Measurements from ENCODE around the gene CFB. TPM values are rescaled to one million over a fixed set of nuclear protein-coding genes. Genes with fewer than 3 reads are reported as not detected.

CFB gene
- total RNA-seq, 1 donor from 2014 or later: not detected

DNA sequence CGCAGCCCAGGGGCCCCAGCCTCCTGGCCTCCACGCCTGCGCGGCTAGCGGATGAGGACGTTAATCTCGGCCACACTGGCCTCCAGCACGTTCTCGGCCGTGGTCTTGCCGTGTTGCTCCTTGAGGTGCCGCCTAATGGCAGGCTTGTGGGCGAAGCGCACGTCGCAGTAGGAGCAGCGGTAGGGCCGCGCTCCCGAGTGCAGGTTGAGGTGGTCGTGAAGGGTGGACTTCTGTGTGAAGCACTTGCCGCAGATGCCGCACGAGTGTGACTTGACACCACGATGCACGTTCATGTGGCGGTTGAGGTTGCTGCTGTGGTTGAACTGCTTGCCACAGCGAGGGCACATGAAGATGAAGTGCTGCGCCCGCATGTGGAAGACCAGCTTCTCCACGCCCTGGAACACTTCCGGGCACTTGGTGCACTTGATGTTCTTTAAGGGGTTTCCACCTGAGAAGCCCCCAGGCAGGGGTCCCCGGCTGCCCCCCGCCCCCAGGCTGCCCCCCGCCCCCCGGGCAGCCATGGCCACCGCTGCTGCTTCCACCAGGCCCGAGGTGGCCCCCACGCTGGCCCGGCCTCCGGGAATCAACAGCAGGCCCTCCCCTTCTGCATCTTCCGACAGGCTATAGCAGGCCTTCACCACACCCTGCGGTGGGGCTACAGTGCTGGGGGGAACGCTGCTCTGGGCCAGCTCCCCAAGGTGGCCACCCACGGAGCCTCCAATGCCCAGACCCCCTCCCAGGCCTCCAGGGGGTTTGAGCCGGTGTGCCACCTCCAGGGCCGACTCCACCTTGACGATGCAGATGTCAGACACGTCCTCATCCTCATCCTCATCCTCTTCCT is 45.8 kb upstream of the CFB start:
- Histone ChIP-seq H3K4me3 (no peak overlapping the region), H3K4me2 (peak overlapping the region; percentile 95), H3F3A (ENCODE audit: low read depth) (peaks cover 53% of the 10 kb centered on the region), H2AFZ (replicated peaks) (no peak overlapping the region), H3K27ac (no peak overlapping the region), H4K20me1 (ENCODE audit: low read depth) (peaks cover 36% of the 10 kb centered on the region), H3K36me3 (peaks cover 10% of the 10 kb centered on the region), H3K9ac (no peak overlapping the region), H3K27me3 (no peaks in the 10 kb centered on the region), H3K9me3 (ENCODE audit: low read depth) (no peaks in the 10 kb centered on the region), H3K79me2 (ENCODE audit: low read depth) (peaks cover 63% of the 10 kb centered on the region), H3K4me1 (peaks cover 26% of the 10 kb centered on the region)
- TF ChIP-seq EZH2phosphoT487 (IDR thresholded peaks at IDR 0.05) (no peak), EZH2 (IDR thresholded peaks at IDR 0.05) (no peak)
- TF ChIP-seq, protein P1, sequence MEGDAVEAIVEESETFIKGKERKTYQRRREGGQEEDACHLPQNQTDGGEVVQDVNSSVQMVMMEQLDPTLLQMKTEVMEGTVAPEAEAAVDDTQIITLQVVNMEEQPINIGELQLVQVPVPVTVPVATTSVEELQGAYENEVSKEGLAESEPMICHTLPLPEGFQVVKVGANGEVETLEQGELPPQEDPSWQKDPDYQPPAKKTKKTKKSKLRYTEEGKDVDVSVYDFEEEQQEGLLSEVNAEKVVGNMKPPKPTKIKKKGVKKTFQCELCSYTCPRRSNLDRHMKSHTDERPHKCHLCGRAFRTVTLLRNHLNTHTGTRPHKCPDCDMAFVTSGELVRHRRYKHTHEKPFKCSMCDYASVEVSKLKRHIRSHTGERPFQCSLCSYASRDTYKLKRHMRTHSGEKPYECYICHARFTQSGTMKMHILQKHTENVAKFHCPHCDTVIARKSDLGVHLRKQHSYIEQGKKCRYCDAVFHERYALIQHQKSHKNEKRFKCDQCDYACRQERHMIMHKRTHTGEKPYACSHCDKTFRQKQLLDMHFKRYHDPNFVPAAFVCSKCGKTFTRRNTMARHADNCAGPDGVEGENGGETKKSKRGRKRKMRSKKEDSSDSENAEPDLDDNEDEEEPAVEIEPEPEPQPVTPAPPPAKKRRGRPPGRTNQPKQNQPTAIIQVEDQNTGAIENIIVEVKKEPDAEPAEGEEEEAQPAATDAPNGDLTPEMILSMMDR (IDR thresholded peaks at IDR 0.05): no peak
- Mint-ChIP-seq H3K27me3 (ENCODE audit: insufficient read depth, low read depth) (no peaks in the 10 kb centered on the region), H3K27ac (no peak overlapping the region), H3K4me3 (peak overlapping the region; percentile 86), H3K9me3 (no peaks in the 10 kb centered on the region), H3K4me1 (peaks cover 38% of the 10 kb centered on the region), H3K36me3 (peaks cover 8% of the 10 kb centered on the region)
- DNase-seq (ENCODE audit: low spot score): no peak

DNA sequence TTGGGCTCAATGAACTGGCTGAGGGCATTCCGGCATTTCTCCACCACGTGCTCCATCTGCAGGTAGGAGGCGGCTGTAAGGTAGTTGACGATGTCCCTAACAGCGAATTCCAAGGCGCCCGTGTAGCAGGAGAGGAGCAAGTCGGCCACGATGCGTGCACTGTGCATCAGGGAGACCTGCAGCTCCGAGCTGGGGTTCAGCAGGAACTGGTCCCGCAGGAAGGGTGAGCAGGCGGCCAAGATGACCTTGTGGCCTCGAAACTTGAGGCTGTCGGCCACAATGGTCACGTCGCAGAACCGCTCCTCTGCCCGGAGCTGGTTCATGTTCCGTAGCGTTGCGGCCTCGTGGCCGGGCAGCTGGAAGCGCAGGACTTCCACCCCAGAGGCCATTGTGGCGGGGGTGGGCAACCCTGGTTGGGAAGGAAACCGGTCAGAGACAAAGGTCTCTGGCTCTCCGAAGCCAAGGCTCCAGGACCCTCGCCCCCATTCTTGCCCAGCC is 44.9 kb upstream of the CFB start:
- H3K4me2 ChIP-seq: peak overlapping the region; percentile 95
- no peak for TF ChIP-seq EZH2 (IDR thresholded peaks at IDR 0.05)
- no peak for TF ChIP-seq EZH2phosphoT487 (IDR thresholded peaks at IDR 0.05)
- TF ChIP-seq, protein P1 (IDR thresholded peaks at IDR 0.05): no peak
- peak; percentile 29 for DNase-seq (ENCODE audit: low spot score)
- peaks cover 52% of the 10 kb centered on the region for H3F3A ChIP-seq (ENCODE audit: low read depth)
- no peak overlapping the region for H2AFZ ChIP-seq (replicated peaks)
- peak overlapping the region; percentile 86 for H3K4me3 Mint-ChIP-seq
- no peaks in the 10 kb centered on the region for H3K9me3 Mint-ChIP-seq
- H3K27ac Mint-ChIP-seq: no peak overlapping the region
- peak overlapping the region; percentile 75 for H3K4me3 ChIP-seq
- H3K36me3 Mint-ChIP-seq: peaks cover 2% of the 10 kb centered on the region
- peaks cover 32% of the 10 kb centered on the region for H3K4me1 ChIP-seq
- H3K4me1 Mint-ChIP-seq: peaks cover 36% of the 10 kb centered on the region
- H3K36me3 ChIP-seq: peaks cover 1% of the 10 kb centered on the region
- H3K9ac ChIP-seq: peak overlapping the region; percentile 45
- peaks cover 55% of the 10 kb centered on the region for H3K79me2 ChIP-seq (ENCODE audit: low read depth)
- peaks cover 30% of the 10 kb centered on the region for H4K20me1 ChIP-seq (ENCODE audit: low read depth)
- peaks cover 1% of the 10 kb centered on the region for H3K27me3 Mint-ChIP-seq (ENCODE audit: insufficient read depth, low read depth)
- no peaks in the 10 kb centered on the region for H3K27me3 ChIP-seq
- peak overlapping the region; percentile 58 for H3K27ac ChIP-seq
- H3K9me3 ChIP-seq (ENCODE audit: low read depth): no peaks in the 10 kb centered on the region

DNA sequence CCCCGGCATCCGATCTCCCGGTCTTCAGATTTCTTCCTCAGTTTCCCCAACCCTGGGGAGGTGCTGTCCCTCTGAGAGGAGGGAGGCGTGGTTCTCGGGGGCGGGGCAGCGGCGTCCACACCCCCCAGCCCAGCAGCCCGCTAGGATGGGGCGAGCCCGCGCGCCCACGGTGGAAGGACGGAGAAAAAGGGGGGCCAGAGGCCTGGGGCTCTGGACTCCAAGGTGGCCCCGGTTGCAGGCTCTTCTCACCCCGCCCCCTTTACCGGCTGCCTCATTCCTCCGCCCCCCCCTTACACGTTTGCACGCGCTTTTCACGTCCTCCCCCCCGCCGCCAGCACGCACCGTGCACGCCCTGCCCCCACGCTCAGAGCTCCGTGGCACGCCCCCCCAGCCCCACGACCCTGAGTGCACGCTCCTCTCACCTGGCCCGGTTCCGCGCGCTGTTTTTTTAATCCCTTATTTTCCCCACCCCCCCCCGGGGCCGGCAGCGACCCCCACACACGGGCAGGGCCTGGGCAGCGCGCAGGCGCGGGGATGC is 44.4 kb upstream of the CFB start:
- peaks cover 36% of the 10 kb centered on the region for H3K4me1 Mint-ChIP-seq
- Histone ChIP-seq H3K9me3 (ENCODE audit: low read depth) (no peaks in the 10 kb centered on the region), H3F3A (ENCODE audit: low read depth) (peaks cover 52% of the 10 kb centered on the region), H3K4me2 (peak overlapping the region; percentile 95), H3K79me2 (ENCODE audit: low read depth) (peaks cover 49% of the 10 kb centered on the region), H4K20me1 (ENCODE audit: low read depth) (peaks cover 25% of the 10 kb centered on the region), H3K36me3 (no peaks in the 10 kb centered on the region), H3K27ac (peak overlapping the region; percentile 58), H3K4me3 (peak overlapping the region; percentile 75), H3K27me3 (no peaks in the 10 kb centered on the region), H2AFZ (replicated peaks) (no peak overlapping the region), H3K4me1 (peaks cover 33% of the 10 kb centered on the region), H3K9ac (peak overlapping the region; percentile 45)
- H3K36me3 Mint-ChIP-seq: peaks cover 2% of the 10 kb centered on the region
- H3K9me3 Mint-ChIP-seq: no peaks in the 10 kb centered on the region
- peaks cover 2% of the 10 kb centered on the region for H3K27me3 Mint-ChIP-seq (ENCODE audit: insufficient read depth, low read depth)
- H3K27ac Mint-ChIP-seq: no peak overlapping the region
- H3K4me3 Mint-ChIP-seq: peak overlapping the region; percentile 86
- DNase-seq (ENCODE audit: low spot score): peak; percentile 68
- TF ChIP-seq EZH2 (IDR thresholded peaks at IDR 0.05) (no peak), EZH2phosphoT487 (IDR thresholded peaks at IDR 0.05) (no peak)
